ENCODE results near the gene SNCA. TPM values are rescaled to one million over a fixed set of nuclear protein-coding genes. Genes with fewer than 3 reads are reported as not detected.

Gene SNCA
- polyA plus RNA-seq, 3 donors: 13.2 to 39.4 (median 24.3) TPM

DNA sequence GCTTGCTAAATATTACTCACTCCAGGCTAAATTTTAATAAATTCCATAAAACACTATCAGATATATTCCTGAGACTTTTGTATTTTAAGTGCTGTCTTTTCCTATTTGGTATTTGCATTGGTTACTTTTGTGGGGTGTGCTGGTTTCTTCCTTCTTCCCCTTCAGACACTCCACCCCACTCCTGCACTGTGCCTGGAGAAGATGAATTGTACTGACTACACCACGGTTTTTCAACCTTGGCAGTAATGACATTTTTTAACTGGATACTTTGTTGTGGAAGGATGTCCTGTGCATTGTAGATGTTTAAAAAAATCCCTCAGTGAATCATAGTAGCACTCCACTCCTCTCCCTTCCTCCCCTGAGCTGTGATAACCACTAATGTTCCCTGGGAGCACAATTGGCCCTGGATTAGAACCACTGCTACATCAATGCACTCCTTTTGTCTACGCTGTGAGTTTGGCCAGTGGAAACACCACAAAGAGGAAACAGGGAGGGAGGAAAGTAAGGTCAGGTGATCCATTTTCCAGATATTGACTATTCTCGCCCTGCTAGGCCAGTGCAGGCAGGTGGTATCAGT is 36.3 kb downstream of the SNCA start:
- H3K9me3 Mint-ChIP-seq: peaks cover 0 to 3% (median 0%) of the 10 kb centered on the region in 7 donors
- intact Hi-C loops (cut with micrococcal nuclease): no loop called here
- H3K4me3 Mint-ChIP-seq: no peak overlapping the region
- H3K4me2 ChIP-seq (replicated peaks; ENCODE audit: extremely low read depth, low read length, poor library complexity, severe bottlenecking): no peak overlapping the region
- H3K27ac Mint-ChIP-seq: no peak overlapping the region
- H3K9me3 ChIP-seq (replicated peaks in 1 of 2; ENCODE audit: control insufficient read depth in 1 of 2, insufficient read depth in 1 of 2, low read length in 2 of 2): no peaks in the 10 kb centered on the region
- peaks cover 2 to 12% of the 10 kb centered on the region in 2 donors for H3K36me3 Mint-ChIP-seq
- H3K27ac ChIP-seq (ENCODE audit: low read depth in 1 of 2, low read length in 2 of 2): no peak overlapping the region
- 100% methylated on average over 1 of the region's 3 CpGs for WGBS (ENCODE audit: insufficient coverage)
- no peaks in the 10 kb centered on the region for H3K79me2 ChIP-seq (ENCODE audit: insufficient read depth, low read length)
- H3K4me3 ChIP-seq (replicated peaks in 1 of 3; ENCODE audit: low read depth in 2 of 3, low read length in 3 of 3): no peak overlapping the region
- H3K27me3 Mint-ChIP-seq (ENCODE audit: low read depth in 3 of 3): peaks cover 0 to 2% (median 0%) of the 10 kb centered on the region in 3 donors
- no peaks in the 10 kb centered on the region for H3K4me1 Mint-ChIP-seq
- no peaks in the 10 kb centered on the region for H3K4me1 ChIP-seq (ENCODE audit: control insufficient read depth in 1 of 2, insufficient read depth in 2 of 2, low read length in 2 of 2)
- H3K36me3 ChIP-seq (replicated peaks in 1 of 2; ENCODE audit: control insufficient read depth in 1 of 2, insufficient read depth in 2 of 2, low read length in 2 of 2): no peaks in the 10 kb centered on the region
- TF ChIP-seq, protein P1, sequence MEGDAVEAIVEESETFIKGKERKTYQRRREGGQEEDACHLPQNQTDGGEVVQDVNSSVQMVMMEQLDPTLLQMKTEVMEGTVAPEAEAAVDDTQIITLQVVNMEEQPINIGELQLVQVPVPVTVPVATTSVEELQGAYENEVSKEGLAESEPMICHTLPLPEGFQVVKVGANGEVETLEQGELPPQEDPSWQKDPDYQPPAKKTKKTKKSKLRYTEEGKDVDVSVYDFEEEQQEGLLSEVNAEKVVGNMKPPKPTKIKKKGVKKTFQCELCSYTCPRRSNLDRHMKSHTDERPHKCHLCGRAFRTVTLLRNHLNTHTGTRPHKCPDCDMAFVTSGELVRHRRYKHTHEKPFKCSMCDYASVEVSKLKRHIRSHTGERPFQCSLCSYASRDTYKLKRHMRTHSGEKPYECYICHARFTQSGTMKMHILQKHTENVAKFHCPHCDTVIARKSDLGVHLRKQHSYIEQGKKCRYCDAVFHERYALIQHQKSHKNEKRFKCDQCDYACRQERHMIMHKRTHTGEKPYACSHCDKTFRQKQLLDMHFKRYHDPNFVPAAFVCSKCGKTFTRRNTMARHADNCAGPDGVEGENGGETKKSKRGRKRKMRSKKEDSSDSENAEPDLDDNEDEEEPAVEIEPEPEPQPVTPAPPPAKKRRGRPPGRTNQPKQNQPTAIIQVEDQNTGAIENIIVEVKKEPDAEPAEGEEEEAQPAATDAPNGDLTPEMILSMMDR (IDR thresholded peaks at IDR 0.05): no peak
- no peak overlapping the region for H3K9ac ChIP-seq (ENCODE audit: insufficient read depth, low read length, poor library complexity, severe bottlenecking)
- DNase-seq: no peak
- no peaks in the 10 kb centered on the region for H3K27me3 ChIP-seq (ENCODE audit: control insufficient read depth in 2 of 2, insufficient read depth in 2 of 2, low read length in 2 of 2)
- H4K20me1 ChIP-seq (ENCODE audit: insufficient read depth, low read length): no peaks in the 10 kb centered on the region
- H2AFZ ChIP-seq (ENCODE audit: insufficient read depth, low read depth, low read length, poor library complexity, severe bottlenecking): no peak overlapping the region

DNA sequence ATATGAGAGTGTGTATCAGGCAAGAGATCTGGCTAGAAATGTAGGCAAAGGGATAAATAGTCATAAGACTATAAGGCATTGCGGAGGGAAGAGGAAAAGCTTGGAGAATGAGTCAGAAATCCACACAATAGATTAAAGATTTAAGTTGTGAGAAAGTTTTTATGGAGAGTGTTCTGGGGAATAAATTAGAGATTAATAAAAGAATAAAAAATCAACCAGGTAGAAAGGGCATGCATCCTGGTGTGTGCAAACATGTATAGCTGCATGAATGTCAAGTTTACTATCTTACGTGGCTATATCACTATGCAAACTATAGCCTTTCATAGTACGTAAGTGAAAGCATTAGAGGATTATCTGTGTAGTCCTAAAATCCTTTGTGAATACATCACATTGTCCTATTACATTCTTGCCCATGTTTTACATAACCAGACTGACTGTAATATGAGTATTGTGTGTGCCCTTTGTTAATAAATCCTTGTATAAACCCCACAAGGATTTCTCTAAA is 36.9 kb downstream of the SNCA start:
- no peaks in the 10 kb centered on the region for H4K20me1 ChIP-seq (ENCODE audit: insufficient read depth, low read length)
- Mint-ChIP-seq H3K4me1 (no peaks in the 10 kb centered on the region), H3K4me3 (no peak overlapping the region), H3K36me3 (peaks cover 2 to 12% of the 10 kb centered on the region in 2 donors), H3K27ac (no peak overlapping the region), H3K9me3 (peaks cover 0 to 4% (median 0%) of the 10 kb centered on the region in 7 donors), H3K27me3 (ENCODE audit: low read depth in 3 of 3) (peaks cover 0 to 2% (median 0%) of the 10 kb centered on the region in 3 donors)
- 100% methylated on average over 1 of the region's 3 CpGs for WGBS (ENCODE audit: insufficient coverage)
- H3K9me3 ChIP-seq (replicated peaks in 1 of 2; ENCODE audit: control insufficient read depth in 1 of 2, insufficient read depth in 1 of 2, low read length in 2 of 2): no peaks in the 10 kb centered on the region
- intact Hi-C loops (cut with micrococcal nuclease): no loop called here
- no peaks in the 10 kb centered on the region for H3K27me3 ChIP-seq (ENCODE audit: control insufficient read depth in 2 of 2, insufficient read depth in 2 of 2, low read length in 2 of 2)
- H3K27ac ChIP-seq (ENCODE audit: low read depth in 1 of 2, low read length in 2 of 2): no peak overlapping the region
- H3K4me1 ChIP-seq (ENCODE audit: control insufficient read depth in 1 of 2, insufficient read depth in 2 of 2, low read length in 2 of 2): no peaks in the 10 kb centered on the region
- H3K4me3 ChIP-seq (replicated peaks in 1 of 3; ENCODE audit: low read depth in 2 of 3, low read length in 3 of 3): no peak overlapping the region
- H3K36me3 ChIP-seq (replicated peaks in 1 of 2; ENCODE audit: control insufficient read depth in 1 of 2, insufficient read depth in 2 of 2, low read length in 2 of 2): no peaks in the 10 kb centered on the region
- H3K79me2 ChIP-seq (ENCODE audit: insufficient read depth, low read length): no peaks in the 10 kb centered on the region
- H2AFZ ChIP-seq (ENCODE audit: insufficient read depth, low read depth, low read length, poor library complexity, severe bottlenecking): no peak overlapping the region
- no peak overlapping the region for H3K9ac ChIP-seq (ENCODE audit: insufficient read depth, low read length, poor library complexity, severe bottlenecking)
- TF ChIP-seq, protein P1 (IDR thresholded peaks at IDR 0.05): no peak
- no peak overlapping the region for H3K4me2 ChIP-seq (replicated peaks; ENCODE audit: extremely low read depth, low read length, poor library complexity, severe bottlenecking)
- DNase-seq: no peak
